Measurements from ENCODE around the gene FNDC3B. TPM values are rescaled to one million over a fixed set of nuclear protein-coding genes. Genes with fewer than 3 reads are reported as not detected.

FNDC3B gene
- total RNA-seq, 5 donors from 2014 or later (not counting 1 experiment from before 2014, with no cell fraction given), result 18.1 to 46.5 (median 23.5) TPM

GRCh38 chr3:172354931-172355499 is 315.6 kb downstream of the FNDC3B start:
- Histone ChIP-seq H3K4me1 (ENCODE audit: control insufficient read depth in 1 of 2, extremely low read depth in 1 of 2, insufficient read depth in 2 of 2, low read length in 2 of 2) (no peaks in the 10 kb centered on the region), H3K27ac (ENCODE audit: low read length) (no peak overlapping the region), H3K4me3 (ENCODE audit: control insufficient read depth in 1 of 2, extremely low read depth in 1 of 2, low read length in 1 of 2) (no peak overlapping the region), H3K36me3 (ENCODE audit: control insufficient read depth in 2 of 2, extremely low read depth in 1 of 2, insufficient read depth in 1 of 2, low read length in 1 of 2) (peaks cover 0 to 17% of the 10 kb centered on the region in 2 donors), H3K9me3 (no peaks in the 10 kb centered on the region), H3K27me3 (replicated peaks in 1 of 2; ENCODE audit: control insufficient read depth in 2 of 2, extremely low read depth in 1 of 2, insufficient read depth in 2 of 2, low read length in 1 of 2) (no peaks in the 10 kb centered on the region)
- ATAC-seq (replicated peaks in 1 of 4), result no peak
- no peak overlapping the region for H3K27ac Mint-ChIP-seq
- POLR2A ChIA-PET, result no interaction called here
- no peaks in the 10 kb centered on the region for H3K27me3 Mint-ChIP-seq
- no peak overlapping the region for H3K4me3 Mint-ChIP-seq
- H3K9me3 Mint-ChIP-seq, result no peaks in the 10 kb centered on the region
- DNase-seq, result no peak
- CTCF ChIA-PET, result interaction anchor here (0.5 to 1.8 kb wide), 3 partner anchors 13 to 488 kb away, joined by 3 to 12 read pairs (median 5); no protein-coding TSS in a partner anchor
- H3K36me3 Mint-ChIP-seq, result peaks cover 60% of the 10 kb centered on the region
- 91% methylated on average over 1 of the region's 3 CpGs for WGBS (ENCODE audit: insufficient coverage)
- H3K4me1 Mint-ChIP-seq, result no peaks in the 10 kb centered on the region

DNA sequence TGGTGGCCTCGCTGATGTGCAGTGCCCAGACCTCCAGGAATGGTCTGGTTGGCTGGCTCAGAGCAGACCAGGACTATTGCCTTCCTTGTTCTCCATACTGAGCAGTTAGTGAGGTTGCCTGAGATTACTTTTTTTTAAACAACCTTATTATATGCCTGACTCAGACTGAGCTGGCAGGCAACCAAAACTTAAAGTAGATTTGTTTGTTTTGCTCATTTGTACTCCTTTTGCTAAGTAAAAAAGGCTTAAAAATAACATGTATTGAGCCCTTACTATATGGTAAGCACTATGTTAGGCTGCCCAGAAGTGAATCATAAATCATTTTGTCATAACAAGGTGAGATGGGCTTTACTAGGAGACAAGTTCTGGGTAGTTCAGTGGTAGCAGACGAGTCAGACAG is 316.5 kb downstream of the FNDC3B start:
- Mint-ChIP-seq H3K36me3 (peaks cover 66% of the 10 kb centered on the region), H3K4me1 (no peaks in the 10 kb centered on the region), H3K27me3 (no peaks in the 10 kb centered on the region), H3K27ac (no peak overlapping the region), H3K9me3 (peaks cover 0 to 3% (median 2%) of the 10 kb centered on the region in 3 donors), H3K4me3 (no peak overlapping the region)
- H3K27ac ChIP-seq (ENCODE audit: low read length), result no peak overlapping the region
- no peak for ATAC-seq (replicated peaks in 1 of 4)
- ChIA-PET CTCF (no interaction called here), POLR2A (no interaction called here)
- H3K4me1 ChIP-seq (ENCODE audit: control insufficient read depth in 1 of 2, extremely low read depth in 1 of 2, insufficient read depth in 2 of 2, low read length in 2 of 2), result no peaks in the 10 kb centered on the region
- no peak overlapping the region for H3K4me3 ChIP-seq (ENCODE audit: control insufficient read depth in 1 of 2, extremely low read depth in 1 of 2, low read length in 1 of 2)
- WGBS (ENCODE audit: insufficient coverage), result no CpG with 5 or more reads among the region's 2 CpGs
- H3K9me3 ChIP-seq, result no peaks in the 10 kb centered on the region
- peaks cover 0 to 17% of the 10 kb centered on the region in 2 donors for H3K36me3 ChIP-seq (ENCODE audit: control insufficient read depth in 2 of 2, extremely low read depth in 1 of 2, insufficient read depth in 1 of 2, low read length in 1 of 2)
- no peaks in the 10 kb centered on the region for H3K27me3 ChIP-seq (replicated peaks in 1 of 2; ENCODE audit: control insufficient read depth in 2 of 2, extremely low read depth in 1 of 2, insufficient read depth in 2 of 2, low read length in 1 of 2)
- no peak for DNase-seq

DNA sequence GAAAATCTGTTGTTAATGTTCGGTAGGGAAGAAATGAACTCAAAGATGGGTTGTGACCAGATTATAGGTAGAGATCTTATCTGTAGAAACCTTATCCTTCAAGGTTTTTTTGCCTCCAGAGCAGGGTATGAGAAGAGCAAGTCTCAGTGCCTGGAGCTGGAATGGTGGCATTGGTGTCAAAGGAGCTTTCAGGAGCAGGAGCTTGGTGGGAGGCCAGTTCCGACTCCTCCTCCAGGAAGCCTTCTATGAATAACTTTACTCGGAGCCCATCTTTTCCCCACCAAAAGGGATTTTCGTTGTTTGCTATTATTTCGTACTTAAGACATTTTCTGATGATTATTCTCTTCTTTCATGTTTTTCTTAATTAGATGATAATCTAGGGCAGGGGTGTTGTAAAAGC is 317.0 kb downstream of the FNDC3B start:
- Mint-ChIP-seq H3K36me3 (peaks cover 65% of the 10 kb centered on the region), H3K9me3 (peaks cover 0 to 3% (median 2%) of the 10 kb centered on the region in 3 donors), H3K4me3 (no peak overlapping the region), H3K27ac (no peak overlapping the region), H3K4me1 (no peaks in the 10 kb centered on the region), H3K27me3 (no peaks in the 10 kb centered on the region)
- H3K27me3 ChIP-seq (replicated peaks in 1 of 2; ENCODE audit: control insufficient read depth in 2 of 2, extremely low read depth in 1 of 2, insufficient read depth in 2 of 2, low read length in 1 of 2), result no peaks in the 10 kb centered on the region
- no peaks in the 10 kb centered on the region for H3K4me1 ChIP-seq (ENCODE audit: control insufficient read depth in 1 of 2, extremely low read depth in 1 of 2, insufficient read depth in 2 of 2, low read length in 2 of 2)
- H3K27ac ChIP-seq (ENCODE audit: low read length), result no peak overlapping the region
- DNase-seq (no peak), ATAC-seq (replicated peaks in 1 of 4) (no peak)
- POLR2A ChIA-PET, result no interaction called here
- H3K36me3 ChIP-seq (ENCODE audit: control insufficient read depth in 2 of 2, extremely low read depth in 1 of 2, insufficient read depth in 1 of 2, low read length in 1 of 2), result peaks cover 0 to 20% of the 10 kb centered on the region in 2 donors
- H3K4me3 ChIP-seq (ENCODE audit: control insufficient read depth in 1 of 2, extremely low read depth in 1 of 2, low read length in 1 of 2), result no peak overlapping the region
- H3K9me3 ChIP-seq, result no peaks in the 10 kb centered on the region
- 100% methylated on average over 1 of the region's 5 CpGs for WGBS (ENCODE audit: insufficient coverage)
- CTCF ChIA-PET, result no interaction called here

DNA sequence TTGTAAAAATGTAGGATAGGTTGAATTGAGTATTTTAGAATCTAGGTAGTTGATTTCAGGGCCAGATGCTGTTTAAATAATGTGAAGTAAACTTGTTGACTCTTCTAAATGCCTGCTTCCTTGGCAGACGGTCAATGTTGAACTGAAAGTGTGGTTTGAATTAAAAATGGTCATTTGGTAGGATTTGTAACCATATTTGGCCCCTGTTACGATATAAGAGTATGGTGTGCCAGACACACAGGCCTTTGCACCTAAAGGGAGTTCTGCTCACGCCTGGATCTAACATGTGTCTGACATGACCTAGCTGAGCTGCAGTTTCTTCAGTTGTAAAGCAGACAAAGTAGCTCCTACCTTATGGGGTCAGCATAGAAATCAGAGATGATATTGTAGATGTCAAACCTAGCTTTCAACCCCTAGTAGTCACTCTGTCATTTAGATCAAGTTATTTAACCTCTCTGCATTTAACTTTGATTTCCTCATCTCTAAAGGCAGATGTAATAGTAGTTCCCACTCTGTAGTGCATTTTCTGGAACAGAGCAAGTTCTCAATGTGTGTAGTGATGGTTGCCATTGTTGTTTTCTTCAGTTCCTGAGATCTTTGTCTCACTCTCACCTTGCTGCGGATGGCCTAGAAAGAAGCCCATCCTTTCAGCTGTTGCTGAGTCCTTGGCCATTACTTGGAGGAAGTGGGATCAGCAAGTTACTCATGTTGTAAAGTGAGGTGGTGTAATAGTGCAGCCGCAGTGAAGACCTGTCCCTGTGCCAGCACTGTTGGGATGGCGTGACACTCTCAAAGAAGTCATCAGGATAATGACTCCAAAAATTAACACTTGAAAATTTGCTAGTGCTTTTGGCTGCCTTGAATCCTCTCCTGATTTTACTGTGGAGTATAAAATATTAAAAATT is 318.7 kb downstream of the FNDC3B start:
- Mint-ChIP-seq H3K27ac (no peak overlapping the region), H3K9me3 (peaks cover 0 to 3% (median 2%) of the 10 kb centered on the region in 3 donors), H3K4me3 (no peak overlapping the region), H3K36me3 (peaks cover 70% of the 10 kb centered on the region), H3K27me3 (no peaks in the 10 kb centered on the region), H3K4me1 (no peaks in the 10 kb centered on the region)
- 91% methylated on average over 3 of the region's 6 CpGs for WGBS (ENCODE audit: insufficient coverage)
- Histone ChIP-seq H3K27me3 (replicated peaks in 1 of 2; ENCODE audit: control insufficient read depth in 2 of 2, extremely low read depth in 1 of 2, insufficient read depth in 2 of 2, low read length in 1 of 2) (no peaks in the 10 kb centered on the region), H3K4me3 (ENCODE audit: control insufficient read depth in 1 of 2, extremely low read depth in 1 of 2, low read length in 1 of 2) (no peak overlapping the region), H3K27ac (ENCODE audit: low read length) (no peak overlapping the region), H3K36me3 (ENCODE audit: control insufficient read depth in 2 of 2, extremely low read depth in 1 of 2, insufficient read depth in 1 of 2, low read length in 1 of 2) (peaks cover 3 to 18% of the 10 kb centered on the region in 2 donors), H3K9me3 (no peaks in the 10 kb centered on the region), H3K4me1 (ENCODE audit: control insufficient read depth in 1 of 2, extremely low read depth in 1 of 2, insufficient read depth in 2 of 2, low read length in 2 of 2) (no peaks in the 10 kb centered on the region)
- ChIA-PET POLR2A (interaction anchor here in 1 of 2 donors (0.6 kb wide), 1 partner anchor 293 kb away, joined by 4 read pairs; no protein-coding TSS in a partner anchor), CTCF (interaction anchor here in 1 of 2 donors (0.5 to 0.6 kb wide), 2 partner anchors 18 to 531 kb away, joined by 6 read pairs; no protein-coding TSS in a partner anchor)
- no peak for DNase-seq
- ATAC-seq (replicated peaks in 1 of 4), result no peak

DNA sequence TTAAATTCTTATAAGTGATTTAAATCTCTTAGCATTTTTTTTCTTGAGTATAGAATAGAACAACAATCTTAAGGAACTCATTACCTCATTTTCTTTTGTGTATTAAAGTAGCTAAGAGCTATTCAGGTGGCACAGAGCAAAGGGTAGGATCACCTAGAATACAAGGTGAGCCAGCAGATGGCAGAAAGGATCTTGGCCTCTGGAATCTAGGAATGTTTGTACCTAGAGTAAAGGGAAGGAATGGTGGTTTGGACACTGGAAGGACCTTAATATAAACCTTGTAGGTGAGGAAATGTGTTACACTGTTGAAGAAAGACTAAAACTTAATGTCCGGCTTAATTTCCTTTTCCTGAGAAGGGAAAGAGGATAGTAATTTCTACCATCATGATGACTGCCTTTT is 319.9 kb downstream of the FNDC3B start:
- H3K27ac Mint-ChIP-seq, result no peak overlapping the region
- no peak overlapping the region for H3K4me3 Mint-ChIP-seq
- Histone ChIP-seq H3K4me3 (ENCODE audit: control insufficient read depth in 1 of 2, extremely low read depth in 1 of 2, low read length in 1 of 2) (no peak overlapping the region), H3K9me3 (no peaks in the 10 kb centered on the region), H3K4me1 (ENCODE audit: control insufficient read depth in 1 of 2, extremely low read depth in 1 of 2, insufficient read depth in 2 of 2, low read length in 2 of 2) (no peaks in the 10 kb centered on the region), H3K27ac (ENCODE audit: low read length) (no peak overlapping the region), H3K27me3 (replicated peaks in 1 of 2; ENCODE audit: control insufficient read depth in 2 of 2, extremely low read depth in 1 of 2, insufficient read depth in 2 of 2, low read length in 1 of 2) (no peaks in the 10 kb centered on the region), H3K36me3 (ENCODE audit: control insufficient read depth in 2 of 2, extremely low read depth in 1 of 2, insufficient read depth in 1 of 2, low read length in 1 of 2) (peaks cover 3 to 14% of the 10 kb centered on the region in 2 donors)
- H3K9me3 Mint-ChIP-seq, result peaks cover 0 to 3% (median 2%) of the 10 kb centered on the region in 3 donors
- H3K4me1 Mint-ChIP-seq, result no peaks in the 10 kb centered on the region
- WGBS (ENCODE audit: insufficient coverage), result no CpG with 5 or more reads among the region's 1 CpG
- DNase-seq (no peak), ATAC-seq (replicated peaks in 1 of 4) (no peak)
- H3K36me3 Mint-ChIP-seq, result peaks cover 72% of the 10 kb centered on the region
- CTCF ChIA-PET, result no interaction called here
- POLR2A ChIA-PET, result no interaction called here
- H3K27me3 Mint-ChIP-seq, result no peaks in the 10 kb centered on the region

DNA sequence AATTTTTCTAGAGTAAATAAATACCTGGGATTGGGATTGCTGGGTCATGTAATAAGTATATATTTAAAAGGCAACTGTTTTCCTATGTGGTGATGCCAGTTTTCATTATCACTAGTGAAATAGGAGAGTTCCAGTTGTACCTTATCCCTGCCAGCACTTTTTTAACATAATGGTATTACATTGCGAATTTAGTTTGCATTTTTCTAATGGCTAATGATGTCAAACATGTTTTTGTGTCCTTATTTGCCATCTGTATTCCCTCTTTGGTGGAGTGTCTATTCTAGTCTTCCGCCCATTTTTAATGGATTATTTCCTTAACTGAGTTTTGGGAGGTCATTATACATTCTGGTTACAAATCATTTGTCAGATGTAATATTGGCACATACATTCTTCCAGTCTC is 320.6 kb downstream of the FNDC3B start:
- ChIA-PET CTCF (no interaction called here), POLR2A (no interaction called here)
- Histone ChIP-seq H3K36me3 (ENCODE audit: control insufficient read depth in 2 of 2, extremely low read depth in 1 of 2, insufficient read depth in 1 of 2, low read length in 1 of 2) (peaks cover 3 to 14% of the 10 kb centered on the region in 2 donors), H3K4me3 (ENCODE audit: control insufficient read depth in 1 of 2, extremely low read depth in 1 of 2, low read length in 1 of 2) (no peak overlapping the region), H3K9me3 (no peaks in the 10 kb centered on the region), H3K4me1 (ENCODE audit: control insufficient read depth in 1 of 2, extremely low read depth in 1 of 2, insufficient read depth in 2 of 2, low read length in 2 of 2) (no peaks in the 10 kb centered on the region), H3K27ac (ENCODE audit: low read length) (no peak overlapping the region), H3K27me3 (replicated peaks in 1 of 2; ENCODE audit: control insufficient read depth in 2 of 2, extremely low read depth in 1 of 2, insufficient read depth in 2 of 2, low read length in 1 of 2) (no peaks in the 10 kb centered on the region)
- peaks cover 0 to 3% (median 2%) of the 10 kb centered on the region in 3 donors for H3K9me3 Mint-ChIP-seq
- WGBS (ENCODE audit: insufficient coverage), result no CpG with 5 or more reads among the region's 2 CpGs
- no peak for DNase-seq
- H3K27ac Mint-ChIP-seq, result no peak overlapping the region
- no peak for ATAC-seq (replicated peaks in 1 of 4)
- H3K36me3 Mint-ChIP-seq, result peaks cover 77% of the 10 kb centered on the region
- no peak overlapping the region for H3K4me3 Mint-ChIP-seq
- H3K27me3 Mint-ChIP-seq, result no peaks in the 10 kb centered on the region
- no peaks in the 10 kb centered on the region for H3K4me1 Mint-ChIP-seq

Data from T-cell (primary cell).